ENCODE measurements around the gene CCNY.

GRCh38 chr10:35334297-35334696 is 2.0 kb upstream of the CCNY start:
- no peak for TF ChIP-seq CTCF (IDR thresholded peaks at IDR 0.05; ENCODE audit: low read length)
- TF ChIP-seq EZH2 (optimal IDR thresholded peaks at IDR 0.05; ENCODE audit: low read depth, low read length), result no peak
- no peak for TF ChIP-seq EZH2phosphoT487 (IDR thresholded peaks at IDR 0.05; ENCODE audit: low read length)

All from MM.1S (cell line).